ENCODE measurements around the gene CCNT2. TPM values are rescaled to one million over a fixed set of nuclear protein-coding genes. Genes with fewer than 3 reads are reported as not detected.

Gene CCNT2
- total RNA-seq, 4 donors from 2014 or later: 53.2 to 152 (median 84.9) TPM

Other genes starting within 250 kb of the CCNT2 start
- gene TMEM163, start 199.8 kb upstream of the CCNT2 start, total RNA-seq: 1 to 10 TPM in 1 of 4 donors, under 1 TPM in 1, not detected in 2; 0.34 to 1.2 TPM
- not detected for gene ACMSD, start 80.2 kb upstream of the CCNT2 start, total RNA-seq
- gene MAP3K19, start 128.6 kb downstream of the CCNT2 start, total RNA-seq: 1 to 10 TPM in 2 of 4 donors, under 1 TPM in 1, not detected in 1; 0.40 to 3.8 (median 2.1) TPM
- 100 to 1,000 TPM in 1 of 4 donors, 10 to 100 TPM in 3; 15.6 to 105 (median 47.8) TPM for gene RAB3GAP1, start 133.5 kb downstream of the CCNT2 start, total RNA-seq

Measured in uterus (tissue), 4 donors.